HUES48 (cell line): ENCODE data around the gene TAOK1.
"Not testable (repeated sequence)": the region's sequence is repeated elsewhere in the genome, so short reads cannot be mapped to it uniquely, and the experiment has no call there.

ENCODE experiments used
- H3K27ac ChIP-seq: one replicate; pipeline ENCODE4 v1.7.0; 2013; ENCODE audit warnings: low read depth, low read length, inconsistent platforms
- H3K27me3 ChIP-seq: 2 replicates; pipeline ENCODE4 v1.6.1; 2013; ENCODE audit warnings: mild to moderate bottlenecking, low read length; ENCODE audit not compliant: control insufficient read depth, insufficient read depth
- H3K36me3 ChIP-seq: 2 replicates; pipeline ENCODE4 v1.6.1; 2013; ENCODE audit warnings: low read length; ENCODE audit not compliant: control insufficient read depth, insufficient read depth
- H3K4me1 ChIP-seq: 2 replicates; pipeline ENCODE4 v1.6.1; 2013; ENCODE audit warnings: mild to moderate bottlenecking, low read length; ENCODE audit not compliant: control insufficient read depth, insufficient read depth
- H3K4me3 ChIP-seq: 2 replicates; pipeline ENCODE4 v1.5.1; 2013; ENCODE audit warnings: mild to moderate bottlenecking, low read depth, low read length
- H3K9ac ChIP-seq: 2 replicates; pipeline ENCODE4 v1.6.1; 2013; ENCODE audit warnings: mild to moderate bottlenecking, low read depth, low read length, moderate library complexity
- H3K9me3 ChIP-seq: 2 replicates; pipeline ENCODE4 v1.6.1; 2013; ENCODE audit warnings: low read length; ENCODE audit not compliant: control insufficient read depth, insufficient read depth

TAOK1 gene

DNA sequence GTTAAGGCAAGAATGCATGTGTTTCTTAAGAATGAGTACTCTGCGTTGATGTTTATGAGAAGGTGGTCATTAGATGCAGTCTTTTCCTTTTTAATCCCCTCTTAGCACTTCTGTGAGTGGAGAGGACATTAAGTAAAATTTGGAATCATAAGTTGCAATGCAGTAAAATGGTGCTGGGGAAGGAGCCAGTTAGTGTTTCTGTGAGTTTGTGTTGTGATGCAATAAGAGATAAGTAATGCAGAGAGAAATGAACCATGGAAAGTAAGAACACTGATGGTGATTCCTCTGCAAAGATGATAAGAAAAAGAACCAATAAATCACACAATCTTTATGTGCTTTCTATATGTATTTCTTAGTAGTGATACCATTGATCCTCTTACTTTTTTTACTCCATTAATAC is 156.7 kb downstream of the TAOK1 start:
- H3K4me1 ChIP-seq: peaks cover 11% of the 10 kb centered on the region; the same call in 1 of the 2 replicates
- no peaks in the 10 kb centered on the region for H3K9me3 ChIP-seq
- H3K4me3 ChIP-seq: no peak overlapping the region
- H3K27me3 ChIP-seq: no peaks in the 10 kb centered on the region
- peaks cover 32% of the 10 kb centered on the region for H3K36me3 ChIP-seq
- no peak overlapping the region for H3K27ac ChIP-seq
- no peak overlapping the region for H3K9ac ChIP-seq

GRCh38 chr17:29549177-29549923 is 159.2 kb downstream of the TAOK1 start:
- H3K9me3 ChIP-seq: no peaks in the 10 kb centered on the region
- H3K9ac ChIP-seq: no peak overlapping the region
- no peaks in the 10 kb centered on the region for H3K27me3 ChIP-seq
- no peak overlapping the region for H3K27ac ChIP-seq
- peaks cover 11% of the 10 kb centered on the region; the same call in 1 of the 2 replicates for H3K4me1 ChIP-seq
- no peak overlapping the region for H3K4me3 ChIP-seq
- H3K36me3 ChIP-seq: peaks cover 7% of the 10 kb centered on the region

DNA sequence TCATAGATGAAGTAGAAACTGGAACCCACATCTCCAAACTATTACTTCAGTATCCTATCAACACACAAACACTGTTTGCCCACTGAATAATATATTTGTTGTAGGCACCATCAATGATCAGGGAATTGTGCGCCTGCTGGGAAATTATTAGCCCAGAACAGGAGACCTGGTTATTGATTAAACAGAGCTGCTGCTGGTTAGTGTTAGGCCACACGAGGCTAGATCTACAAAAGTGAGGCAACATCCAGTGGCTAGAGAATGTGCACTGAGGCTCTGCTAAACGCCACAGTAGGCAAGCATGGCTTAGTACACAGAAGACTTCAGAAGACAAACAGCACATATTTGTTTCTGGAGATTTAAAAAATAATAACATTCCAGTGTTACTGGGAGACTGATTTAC is 165.7 kb downstream of the TAOK1 start:
- H3K4me1 ChIP-seq: no peaks in the 10 kb centered on the region
- no peak overlapping the region for H3K9ac ChIP-seq
- no peaks in the 10 kb centered on the region for H3K27me3 ChIP-seq
- no peaks in the 10 kb centered on the region for H3K9me3 ChIP-seq
- H3K36me3 ChIP-seq: no peaks in the 10 kb centered on the region
- H3K4me3 ChIP-seq: no peak overlapping the region
- no peak overlapping the region for H3K27ac ChIP-seq

DNA sequence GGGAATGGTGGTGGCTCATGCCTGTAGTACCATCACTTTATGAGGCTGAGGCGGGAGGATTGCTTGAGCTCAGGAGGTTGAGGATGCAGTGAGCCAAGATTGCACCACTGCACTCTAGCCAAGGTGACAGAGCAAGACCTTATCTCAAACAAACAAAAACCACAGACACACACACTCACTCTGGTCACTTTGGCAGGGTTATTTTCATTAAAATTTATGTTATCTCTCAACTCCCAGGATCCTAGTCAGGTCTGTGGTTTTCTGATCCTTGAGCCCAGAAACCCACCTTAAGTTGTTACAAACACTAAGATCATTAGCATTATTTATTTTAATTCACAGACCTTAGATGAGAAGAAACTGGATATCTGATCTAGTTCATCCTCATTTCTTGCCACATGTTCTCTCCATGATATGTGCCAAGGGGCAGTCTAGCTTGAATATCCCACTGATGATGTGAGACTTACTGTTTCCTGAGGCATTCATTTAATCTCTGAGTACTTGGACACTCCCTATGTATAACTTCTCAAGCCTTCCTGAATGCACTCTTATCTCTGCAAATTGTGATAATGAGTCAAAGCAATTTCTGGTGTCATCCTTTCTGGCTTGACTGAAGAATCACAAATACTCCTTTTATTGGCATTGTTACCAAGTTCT is 167.0 kb downstream of the TAOK1 start:
- Histone ChIP-seq H3K27ac (no peak overlapping the region), H3K4me3 (no peak overlapping the region), H3K4me1 (no peaks in the 10 kb centered on the region), H3K9me3 (no peaks in the 10 kb centered on the region), H3K9ac (no peak overlapping the region), H3K27me3 (no peaks in the 10 kb centered on the region), H3K36me3 (no peaks in the 10 kb centered on the region)

- no peaks in the 10 kb centered on the region for H3K27me3 ChIP-seq
- H3K4me3 ChIP-seq: no peak overlapping the region
- H3K9me3 ChIP-seq: no peaks in the 10 kb centered on the region
- H3K27ac ChIP-seq: no peak overlapping the region
- no peaks in the 10 kb centered on the region for H3K4me1 ChIP-seq
- H3K36me3 ChIP-seq: no peaks in the 10 kb centered on the region
- H3K9ac ChIP-seq: no peak overlapping the region
Observed at GRCh38 chr17:29557739-29558116, 167.6 kb downstream of the TAOK1 start.

DNA sequence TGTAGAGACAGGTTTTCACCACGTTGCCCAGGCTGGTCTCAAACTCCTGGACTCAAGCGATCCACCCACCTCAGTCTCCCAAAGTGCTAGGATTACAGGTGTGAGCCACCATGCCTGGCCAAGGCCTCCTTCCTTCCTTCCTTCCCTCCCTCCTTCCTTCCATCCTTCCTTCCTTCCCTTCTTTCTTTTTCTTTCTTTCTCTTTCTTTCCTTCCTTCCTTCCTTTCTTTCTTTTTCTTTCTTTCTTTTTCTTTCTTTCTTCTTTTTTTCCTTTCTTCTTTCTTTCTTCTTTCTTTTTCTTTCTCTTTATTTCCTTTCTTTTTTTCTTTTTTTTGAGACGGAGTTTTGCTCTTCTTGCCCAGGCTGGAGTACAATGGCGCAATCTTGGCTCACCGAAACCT is 168.0 kb downstream of the TAOK1 start:
- H3K27ac ChIP-seq, H3K4me1 ChIP-seq, H3K4me3 ChIP-seq, H3K36me3 ChIP-seq, H3K9ac ChIP-seq, H3K9me3 ChIP-seq, H3K27me3 ChIP-seq: not testable (repeated sequence)

DNA sequence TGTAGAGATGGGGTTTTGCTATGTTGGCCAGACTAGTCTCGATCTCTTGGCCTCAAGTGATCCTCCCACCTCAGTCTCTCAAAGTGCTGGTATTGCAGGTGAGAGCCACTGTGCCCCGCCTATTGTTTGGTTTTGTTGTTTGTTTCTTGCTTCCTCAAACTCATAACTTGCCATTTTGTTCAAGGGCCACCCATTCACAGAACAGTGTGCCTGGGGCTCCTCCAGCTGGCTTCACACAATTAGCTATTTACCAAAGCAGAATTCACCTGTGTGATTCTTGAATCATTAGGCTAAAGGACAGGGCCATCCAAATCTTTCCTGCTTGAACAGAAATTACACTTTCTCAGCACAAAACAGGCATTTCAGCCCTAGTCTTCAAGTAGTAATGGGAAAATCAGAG is 169.5 kb downstream of the TAOK1 start:
- Histone ChIP-seq H3K9me3 (no peaks in the 10 kb centered on the region), H3K4me3 (no peak overlapping the region), H3K27me3 (peaks cover 7% of the 10 kb centered on the region), H3K27ac (no peak overlapping the region), H3K36me3 (no peaks in the 10 kb centered on the region), H3K4me1 (no peaks in the 10 kb centered on the region), H3K9ac (no peak overlapping the region)

DNA sequence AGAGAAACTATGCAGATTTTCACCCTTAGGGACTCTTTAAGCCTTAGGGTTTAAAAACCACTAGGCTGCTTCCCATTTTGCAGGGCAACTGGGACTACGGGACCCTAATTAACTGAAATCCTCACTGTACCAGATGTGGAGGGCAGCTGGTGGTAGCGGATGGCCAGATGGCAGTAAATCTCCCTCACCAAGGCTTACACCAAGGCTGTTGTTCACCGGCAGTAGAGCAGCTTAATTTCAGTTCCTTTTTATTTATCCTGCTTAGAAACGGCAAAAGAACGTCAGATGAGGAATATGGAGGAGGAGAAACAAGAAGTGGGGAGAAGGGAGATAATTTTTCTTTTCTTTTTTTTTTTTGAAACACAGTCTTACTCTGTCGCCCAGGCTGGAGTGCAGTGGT is 170.2 kb downstream of the TAOK1 start:
- Histone ChIP-seq H3K9ac (no peak overlapping the region), H3K27ac (no peak overlapping the region), H3K27me3 (peaks cover 13% of the 10 kb centered on the region), H3K9me3 (no peaks in the 10 kb centered on the region), H3K4me3 (no peak overlapping the region), H3K36me3 (no peaks in the 10 kb centered on the region), H3K4me1 (no peaks in the 10 kb centered on the region)

- Histone ChIP-seq H3K27me3 (peaks cover 29% of the 10 kb centered on the region), H3K9ac (no peak overlapping the region), H3K4me3 (no peak overlapping the region), H3K27ac (no peak overlapping the region), H3K4me1 (peaks cover 4% of the 10 kb centered on the region; the same call in 1 of the 2 replicates), H3K9me3 (no peaks in the 10 kb centered on the region), H3K36me3 (no peaks in the 10 kb centered on the region)
Observed at GRCh38 chr17:29561554-29562517, 171.7 kb downstream of the TAOK1 start.

- no peak overlapping the region for H3K9ac ChIP-seq
- peaks cover 35% of the 10 kb centered on the region for H3K27me3 ChIP-seq
- H3K4me3 ChIP-seq: no peak overlapping the region
- H3K9me3 ChIP-seq: no peaks in the 10 kb centered on the region
- no peak overlapping the region for H3K27ac ChIP-seq
- no peaks in the 10 kb centered on the region for H3K36me3 ChIP-seq
- H3K4me1 ChIP-seq: peaks cover 4% of the 10 kb centered on the region; the same call in 1 of the 2 replicates
Observed at GRCh38 chr17:29562615-29563014, 172.5 kb downstream of the TAOK1 start.
